Measurements from ENCODE around the gene RSPH9. TPM values are rescaled to one million over a fixed set of nuclear protein-coding genes. Genes with fewer than 3 reads are reported as not detected.

The RSPH9 gene
- polyA plus RNA-seq, 1 of the 3 experiments (the other 2 are of a cell fraction) = 0.05 TPM

DNA sequence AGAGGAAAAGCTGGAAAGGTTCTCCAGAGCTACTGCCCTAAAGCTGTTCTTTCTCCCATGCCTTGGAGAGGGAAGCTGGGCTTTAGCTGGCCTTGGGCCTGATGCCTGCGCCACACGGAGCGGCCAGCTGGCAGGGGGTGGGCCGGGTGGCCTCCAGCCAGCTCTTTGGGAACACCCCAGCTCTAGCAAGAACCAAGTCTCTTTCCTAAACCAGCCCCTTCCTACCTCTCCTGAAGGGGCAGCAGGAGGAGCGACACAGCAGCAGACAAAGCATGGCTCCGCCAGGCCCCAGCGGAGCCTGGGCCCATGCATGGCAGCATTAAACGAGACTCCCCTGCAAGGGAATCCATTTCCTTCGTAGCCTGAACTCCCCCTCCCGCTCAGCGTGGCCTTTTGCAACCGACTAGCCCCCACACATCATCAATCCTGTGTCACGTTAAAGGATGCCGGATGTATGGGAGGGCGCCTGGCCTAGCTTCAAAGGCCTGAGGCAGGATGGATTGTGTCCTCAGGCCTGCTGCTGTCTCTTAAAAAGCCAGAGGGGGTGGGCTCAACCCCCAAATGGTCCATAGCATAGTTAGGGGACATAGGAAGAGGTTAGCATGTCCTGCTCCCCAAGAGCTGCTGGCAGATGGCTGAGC, 28.7 kb downstream of the RSPH9 start (continued):
- TF ChIP-seq, protein P1, sequence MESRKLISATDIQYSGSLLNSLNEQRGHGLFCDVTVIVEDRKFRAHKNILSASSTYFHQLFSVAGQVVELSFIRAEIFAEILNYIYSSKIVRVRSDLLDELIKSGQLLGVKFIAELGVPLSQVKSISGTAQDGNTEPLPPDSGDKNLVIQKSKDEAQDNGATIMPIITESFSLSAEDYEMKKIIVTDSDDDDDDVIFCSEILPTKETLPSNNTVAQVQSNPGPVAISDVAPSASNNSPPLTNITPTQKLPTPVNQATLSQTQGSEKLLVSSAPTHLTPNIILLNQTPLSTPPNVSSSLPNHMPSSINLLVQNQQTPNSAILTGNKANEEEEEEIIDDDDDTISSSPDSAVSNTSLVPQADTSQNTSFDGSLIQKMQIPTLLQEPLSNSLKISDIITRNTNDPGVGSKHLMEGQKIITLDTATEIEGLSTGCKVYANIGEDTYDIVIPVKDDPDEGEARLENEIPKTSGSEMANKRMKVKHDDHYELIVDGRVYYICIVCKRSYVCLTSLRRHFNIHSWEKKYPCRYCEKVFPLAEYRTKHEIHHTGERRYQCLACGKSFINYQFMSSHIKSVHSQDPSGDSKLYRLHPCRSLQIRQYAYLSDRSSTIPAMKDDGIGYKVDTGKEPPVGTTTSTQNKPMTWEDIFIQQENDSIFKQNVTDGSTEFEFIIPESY (IDR thresholded peaks at IDR 0.05; ENCODE audit: borderline replicate concordance, low read depth) = no peak

DNA sequence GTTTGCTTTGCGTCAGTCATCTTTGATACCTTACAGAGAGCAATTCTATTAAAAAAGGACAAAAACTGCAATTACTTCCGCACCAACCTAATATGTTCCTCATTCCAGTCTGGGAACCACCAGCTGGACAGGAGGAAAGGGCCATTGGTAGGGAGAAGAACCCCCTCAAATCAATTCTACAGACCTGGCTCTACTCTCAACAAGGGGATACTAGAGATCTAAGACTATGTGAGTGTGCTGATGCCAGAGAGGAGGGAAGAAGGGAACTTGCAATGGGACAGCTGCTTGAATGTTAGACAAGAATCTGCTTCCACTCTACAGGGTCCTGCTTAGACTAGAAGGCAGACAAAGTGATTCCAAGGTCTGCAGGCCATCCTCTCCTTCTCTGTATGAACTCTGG, 29.5 kb downstream of the RSPH9 start:
- no peak for DNase-seq
- no peaks in the 10 kb centered on the region for H4K20me1 ChIP-seq (ENCODE audit: insufficient read depth)
- no peak overlapping the region for H3K9ac ChIP-seq
- no peaks in the 10 kb centered on the region for H3K9me2 ChIP-seq
- CTCF ChIA-PET = interaction anchor here (0.8 to 4.9 kb wide), 4 partner anchors 8 to 100 kb away, joined by 3 to 41 read pairs (median 3); no protein-coding TSS in a partner anchor
- H3K36me3 ChIP-seq (replicated peaks in 1 of 2; ENCODE audit: control insufficient read depth in 1 of 2, insufficient read depth in 2 of 2, low read length in 1 of 2) = peaks cover 14 to 75% of the 10 kb centered on the region in 2 experiments
- H3F3A ChIP-seq (replicated peaks; ENCODE audit: insufficient read depth) = peaks cover 13% of the 10 kb centered on the region
- H3K9me3 ChIP-seq = no peaks in the 10 kb centered on the region
- H3K4me3 ChIP-seq (ENCODE audit: low read depth in 2 of 2, low read length in 1 of 2) = no peak overlapping the region
- 100% methylated on average over 2 of the region's 2 CpGs for WGBS (ENCODE audit: low lambda C conversion rate)
- no peak overlapping the region for H2AFZ ChIP-seq (ENCODE audit: low read depth)
- no peaks in the 10 kb centered on the region for H3K27me3 ChIP-seq (ENCODE audit: insufficient read depth)
- peaks cover 0 to 4% of the 10 kb centered on the region in 2 experiments; a peak in 1 of 4 replicates for H3K4me1 ChIP-seq (ENCODE audit: control insufficient read depth in 1 of 2, insufficient read depth in 2 of 2, low read depth in 1 of 2, low read length in 1 of 2)
- H3K4me2 ChIP-seq = no peak overlapping the region
- no peak overlapping the region for H3K27ac ChIP-seq (ENCODE audit: low read depth in 2 of 2, low read length in 1 of 2)
- TF ChIP-seq RXRA (IDR thresholded peaks at IDR 0.05; ENCODE audit: borderline replicate concordance, low read depth) (no peak), ELF1 (IDR thresholded peaks at IDR 0.05) (no peak), MEF2A (IDR thresholded peaks at IDR 0.05; ENCODE audit: borderline replicate concordance, low read depth) (no peak), RFX5 (IDR thresholded peaks at IDR 0.05; ENCODE audit: low read length) (no peak), CHD2 (IDR thresholded peaks at IDR 0.05; ENCODE audit: low read length, partially characterized antibody) (no peak), SMC3 (IDR thresholded peaks at IDR 0.05; ENCODE audit: low read depth, low read length) (no peak), JUND (IDR thresholded peaks at IDR 0.05) (no peak), TEAD4 (IDR thresholded peaks at IDR 0.05; ENCODE audit: borderline replicate concordance, insufficient read depth) (no peak), EZH2phosphoT487 (IDR thresholded peaks at IDR 0.05; ENCODE audit: borderline replicate concordance, low read depth) (no peak), TCF12 (IDR thresholded peaks at IDR 0.05) (no peak), GABPA (IDR thresholded peaks at IDR 0.05; ENCODE audit: low read depth) (no peak)
- TF ChIP-seq, protein P2, sequence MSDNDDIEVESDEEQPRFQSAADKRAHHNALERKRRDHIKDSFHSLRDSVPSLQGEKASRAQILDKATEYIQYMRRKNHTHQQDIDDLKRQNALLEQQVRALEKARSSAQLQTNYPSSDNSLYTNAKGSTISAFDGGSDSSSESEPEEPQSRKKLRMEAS (IDR thresholded peaks at IDR 0.05; ENCODE audit: low read depth) = no peak
- POLR2A ChIA-PET = no interaction called here
- no peaks in the 10 kb centered on the region for H3K79me2 ChIP-seq (ENCODE audit: insufficient read depth)

DNA sequence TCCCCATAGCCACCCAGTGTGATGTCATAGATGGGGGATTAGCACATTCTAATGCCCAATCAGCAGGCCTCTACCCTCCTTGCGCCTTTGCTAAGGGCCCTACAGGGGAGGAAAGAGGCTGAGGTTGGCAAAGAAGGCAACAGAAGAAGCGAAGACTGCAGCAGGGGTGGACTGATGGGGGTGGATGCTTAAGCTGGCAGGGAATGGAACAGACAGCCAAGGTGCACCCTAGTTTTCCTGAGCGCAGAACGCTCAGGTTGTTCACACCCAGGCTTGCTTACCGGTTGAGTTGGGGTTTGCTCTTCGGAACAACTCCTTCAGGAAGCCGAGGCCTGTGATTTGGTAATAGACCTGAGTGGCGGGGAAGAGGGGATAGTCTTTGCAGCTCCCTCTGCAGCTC, 30.1 kb downstream of the RSPH9 start:
- Histone ChIP-seq H3K27me3 (ENCODE audit: insufficient read depth) (no peaks in the 10 kb centered on the region), H3K9ac (no peak overlapping the region), H3K9me3 (no peaks in the 10 kb centered on the region), H4K20me1 (ENCODE audit: insufficient read depth) (no peaks in the 10 kb centered on the region), H3K4me1 (ENCODE audit: control insufficient read depth in 1 of 2, insufficient read depth in 2 of 2, low read depth in 1 of 2, low read length in 1 of 2) (no peaks in the 10 kb centered on the region), H2AFZ (ENCODE audit: low read depth) (no peak overlapping the region), H3K4me3 (ENCODE audit: low read depth in 2 of 2, low read length in 1 of 2) (no peak overlapping the region), H3K27ac (ENCODE audit: low read depth in 2 of 2, low read length in 1 of 2) (no peak overlapping the region; a peak in 1 of 4 replicates), H3K4me2 (no peak overlapping the region), H3K79me2 (ENCODE audit: insufficient read depth) (no peaks in the 10 kb centered on the region), H3F3A (replicated peaks; ENCODE audit: insufficient read depth) (peaks cover 8% of the 10 kb centered on the region), H3K36me3 (replicated peaks in 1 of 2; ENCODE audit: control insufficient read depth in 1 of 2, insufficient read depth in 2 of 2, low read length in 1 of 2) (peaks cover 15 to 80% of the 10 kb centered on the region in 2 experiments), H3K9me2 (no peaks in the 10 kb centered on the region)
- CTCF ChIA-PET = interaction anchor here (1.3 to 4.9 kb wide), 3 partner anchors 9 to 404 kb away, joined by 3 to 41 read pairs (median 5); no protein-coding TSS in a partner anchor
- DNase-seq = no peak
- TF ChIP-seq, protein P3, sequence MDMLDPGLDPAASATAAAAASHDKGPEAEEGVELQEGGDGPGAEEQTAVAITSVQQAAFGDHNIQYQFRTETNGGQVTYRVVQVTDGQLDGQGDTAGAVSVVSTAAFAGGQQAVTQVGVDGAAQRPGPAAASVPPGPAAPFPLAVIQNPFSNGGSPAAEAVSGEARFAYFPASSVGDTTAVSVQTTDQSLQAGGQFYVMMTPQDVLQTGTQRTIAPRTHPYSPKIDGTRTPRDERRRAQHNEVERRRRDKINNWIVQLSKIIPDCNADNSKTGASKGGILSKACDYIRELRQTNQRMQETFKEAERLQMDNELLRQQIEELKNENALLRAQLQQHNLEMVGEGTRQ (IDR thresholded peaks at IDR 0.05; ENCODE audit: borderline replicate concordance, low read depth, low read length) = no peak
- no peak for TF ChIP-seq SIN3A (IDR thresholded peaks at IDR 0.05; ENCODE audit: borderline replicate concordance, low read depth, low read length)
- no peak for TF ChIP-seq FOSL2 (IDR thresholded peaks at IDR 0.05; ENCODE audit: borderline replicate concordance, low read depth)
- TF ChIP-seq JUND (IDR thresholded peaks at IDR 0.05) = no peak
- no peak for TF ChIP-seq CHD2 (IDR thresholded peaks at IDR 0.05; ENCODE audit: low read length, partially characterized antibody)
- TF ChIP-seq EZH2phosphoT487 (IDR thresholded peaks at IDR 0.05; ENCODE audit: borderline replicate concordance, low read depth) = no peak
- POLR2A ChIA-PET = interaction anchor here (0.7 kb wide), 1 partner anchor 14 kb away, joined by 4 read pairs; no protein-coding TSS in a partner anchor
- 96% methylated on average over 6 of the region's 8 CpGs for whole genome bisulfite sequencing (ENCODE audit: low lambda C conversion rate)
